ENCODE results near the gene ANKRD36C.
"Not testable (repeated sequence)": the region's sequence is repeated elsewhere in the genome, so short reads cannot be mapped to it uniquely, and the experiment has no call there.

DNA sequence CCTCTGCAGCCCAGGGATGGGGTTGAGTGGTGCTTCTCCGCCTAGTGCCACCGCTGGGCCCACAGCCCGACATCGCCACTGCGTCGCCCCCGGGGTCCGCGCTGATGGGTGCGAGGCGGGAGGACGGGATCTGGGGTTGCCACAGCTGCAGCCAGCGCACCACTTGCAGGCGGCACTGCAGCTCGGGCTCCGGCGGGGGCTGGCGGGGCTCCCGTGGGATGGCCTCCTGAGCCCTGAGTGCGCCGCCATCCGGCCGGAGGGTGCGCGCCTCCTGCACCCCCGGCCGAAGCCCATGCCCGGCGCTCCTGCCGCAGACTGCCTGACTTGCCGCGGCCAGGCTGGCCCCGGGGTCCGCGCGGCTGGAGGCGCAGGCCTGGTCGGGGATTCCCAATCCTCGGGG, 478 bp upstream of the ANKRD36C start:
- TF ChIP-seq, protein P1, sequence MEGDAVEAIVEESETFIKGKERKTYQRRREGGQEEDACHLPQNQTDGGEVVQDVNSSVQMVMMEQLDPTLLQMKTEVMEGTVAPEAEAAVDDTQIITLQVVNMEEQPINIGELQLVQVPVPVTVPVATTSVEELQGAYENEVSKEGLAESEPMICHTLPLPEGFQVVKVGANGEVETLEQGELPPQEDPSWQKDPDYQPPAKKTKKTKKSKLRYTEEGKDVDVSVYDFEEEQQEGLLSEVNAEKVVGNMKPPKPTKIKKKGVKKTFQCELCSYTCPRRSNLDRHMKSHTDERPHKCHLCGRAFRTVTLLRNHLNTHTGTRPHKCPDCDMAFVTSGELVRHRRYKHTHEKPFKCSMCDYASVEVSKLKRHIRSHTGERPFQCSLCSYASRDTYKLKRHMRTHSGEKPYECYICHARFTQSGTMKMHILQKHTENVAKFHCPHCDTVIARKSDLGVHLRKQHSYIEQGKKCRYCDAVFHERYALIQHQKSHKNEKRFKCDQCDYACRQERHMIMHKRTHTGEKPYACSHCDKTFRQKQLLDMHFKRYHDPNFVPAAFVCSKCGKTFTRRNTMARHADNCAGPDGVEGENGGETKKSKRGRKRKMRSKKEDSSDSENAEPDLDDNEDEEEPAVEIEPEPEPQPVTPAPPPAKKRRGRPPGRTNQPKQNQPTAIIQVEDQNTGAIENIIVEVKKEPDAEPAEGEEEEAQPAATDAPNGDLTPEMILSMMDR (IDR thresholded peaks at IDR 0.05): not testable (repeated sequence)
- TF ChIP-seq POLR2A, EP300 (IDR thresholded peaks at IDR 0.05): not testable (repeated sequence)
